PC-9 (cell line): ENCODE results near the gene NXN. TPM values are rescaled to one million over a fixed set of nuclear protein-coding genes. Genes with fewer than 3 reads are reported as not detected.

ENCODE experiments used
- BruUV-seq: library from RNA; stranded (reverse); fragments of 400-500 nt; replicated peaks from 2 replicates; lab custom pipeline; 2021; lab: Mats Ljungman, UMichigan
- CTCF ChIA-PET: fragments of 300-600 bp; sonication (Branson Sonifier 250); formaldehyde crosslinking; loops from one replicate; lab custom pipeline; 2022; ENCODE audit warnings: antibody characterized with exemption; lab: Charles Lee
- POLR2A ChIA-PET: fragments of 300-600 bp; sonication (Branson Sonifier 250); formaldehyde crosslinking; loops from one replicate; lab custom pipeline; 2022; ENCODE audit warnings: antibody characterized with exemption; ENCODE audit not compliant: unreplicated experiment; lab: Charles Lee
- DNase-seq, 2 experiments: peaks; one replicate each; pipeline versions ENCODE4 v3.0.0 to v3.0.0-alpha.2; 2015 to 2022; ENCODE audit warnings: mixed read lengths in 1 of 2
- H2AFZ ChIP-seq: fragments of 200-600 bp; sonication (generic); 2 replicates; pipeline ENCODE4 v1.8.1; 2017; ENCODE audit warnings: antibody characterized with exemption
- H3F3A ChIP-seq: fragments of 200-600 bp; sonication (generic); 2 replicates; pipeline ENCODE4 v1.8.1; 2017; ENCODE audit warnings: antibody characterized with exemption, mild to moderate bottlenecking, low read depth; ENCODE audit not compliant: insufficient read depth
- H3K27ac ChIP-seq: fragments of 200-600 bp; sonication (generic); 2 replicates; pipeline ENCODE4 v1.6.1; 2016; ENCODE audit warnings: mixed run types
- H3K27me3 ChIP-seq: fragments of 200-600 bp; sonication (generic); 2 replicates; pipeline ENCODE4 v1.6.1; 2016; ENCODE audit warnings: low read depth, mixed run types; ENCODE audit not compliant: insufficient read depth
- H3K36me3 ChIP-seq: fragments of 200-600 bp; sonication (generic); 2 replicates; pipeline ENCODE4 v1.6.1; 2016; ENCODE audit warnings: low read depth, mixed run types
- H3K4me1 ChIP-seq: fragments of 200-600 bp; sonication (generic); replicated peaks from 2 replicates; pipeline ENCODE4 v1.6.1; 2016; ENCODE audit warnings: mixed run types; ENCODE audit not compliant: insufficient read depth
- H3K4me2 ChIP-seq: fragments of 200-600 bp; sonication (generic); 2 replicates; pipeline ENCODE4 v1.6.1; 2017; ENCODE audit warnings: mixed run types
- H3K4me3 ChIP-seq: fragments of 200-600 bp; sonication (generic); 2 replicates; pipeline ENCODE4 v1.6.1; 2016; ENCODE audit warnings: mixed run types
- H3K79me2 ChIP-seq: fragments of 200-600 bp; sonication (generic); 2 replicates; pipeline ENCODE4 v1.6.1; 2017; ENCODE audit warnings: low read depth, mixed run types
- H3K9me2 ChIP-seq: fragments of 200-600 bp; sonication (generic); 2 replicates; pipeline ENCODE4 v1.8.1; 2017; ENCODE audit warnings: mild to moderate bottlenecking; ENCODE audit not compliant: insufficient read depth
- H3K9me3 ChIP-seq: fragments of 200-600 bp; sonication (generic); 2 replicates; pipeline ENCODE4 v1.8.1; 2016; ENCODE audit warnings: low read depth; ENCODE audit not compliant: insufficient read depth
- H4K20me1 ChIP-seq: fragments of 200-600 bp; sonication (generic); 2 replicates; pipeline ENCODE4 v1.8.1; 2017; ENCODE audit not compliant: insufficient read depth
- EZH2 ChIP-seq: fragments of 200-600 bp; sonication (generic); IDR thresholded peaks from 2 replicates; pipeline ENCODE4 v1.8.0; 2017; ENCODE audit warnings: antibody characterized with exemption, low read depth
- intact Hi-C: fragments of 100-400 bp; cut with micrococcal nuclease; formaldehyde crosslinking; loops from one replicate; pipeline ENCODE4 v1.10.0; 2022; ENCODE audit not compliant: unreplicated experiment
- total RNA-seq: library from RNA; stranded (reverse); gene quantifications from 2 replicates; pipeline ENCODE4 v1.2.3, GENCODE V29; 2021
- TF ChIP-seq, protein P1 (sequence below): fragments of 200-600 bp; sonication (generic); conservative IDR thresholded peaks from 2 replicates; pipeline ENCODE4 v1.6.1; 2017; ENCODE audit warnings: mixed run types, antibody characterized with exemption, mild to moderate bottlenecking, moderate library complexity

The NXN gene
- total RNA-seq, 1 experiment from 2014 or later = 59.8 TPM

DNA sequence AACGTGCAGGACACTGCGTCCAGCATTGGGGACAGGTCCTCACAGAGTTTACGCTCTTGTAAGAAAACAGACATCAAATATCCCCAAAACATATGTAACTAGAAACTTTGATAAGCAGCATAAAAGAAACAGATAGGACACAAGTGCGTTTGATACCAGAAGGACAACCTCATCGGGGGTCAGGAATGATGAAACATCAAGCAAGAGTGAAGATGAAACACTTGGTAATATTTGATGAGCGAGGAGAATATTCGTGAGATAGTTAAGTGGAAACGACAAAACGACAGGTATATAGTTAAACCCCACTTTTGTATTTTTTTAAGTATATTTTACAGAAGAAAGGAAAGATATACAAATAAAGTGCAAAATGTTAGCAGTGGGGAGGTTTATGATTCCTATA lies 55.9 kb downstream of the NXN start:
- DNase-seq = no peak
- intact Hi-C loops = no loop called here
- Histone ChIP-seq H3K27ac (no peak overlapping the region), H3K27me3 (no peaks in the 10 kb centered on the region), H3K4me1 (peaks cover 36% of the 10 kb centered on the region), H3K9me2 (no peaks in the 10 kb centered on the region), H4K20me1 (peaks cover 12% of the 10 kb centered on the region; the same call in 1 of the 2 replicates), H3K36me3 (no peaks in the 10 kb centered on the region), H3F3A (peaks cover 30% of the 10 kb centered on the region), H3K4me3 (no peak overlapping the region), H3K4me2 (no peak overlapping the region), H3K79me2 (peaks cover 7% of the 10 kb centered on the region; the same call in 1 of the 2 replicates), H3K9me3 (no peaks in the 10 kb centered on the region), H2AFZ (no peak overlapping the region)
- CTCF ChIA-PET = no interaction called here
- POLR2A ChIA-PET = no interaction called here
- no TSS peak for BruUV-seq
- TF ChIP-seq, protein P1, sequence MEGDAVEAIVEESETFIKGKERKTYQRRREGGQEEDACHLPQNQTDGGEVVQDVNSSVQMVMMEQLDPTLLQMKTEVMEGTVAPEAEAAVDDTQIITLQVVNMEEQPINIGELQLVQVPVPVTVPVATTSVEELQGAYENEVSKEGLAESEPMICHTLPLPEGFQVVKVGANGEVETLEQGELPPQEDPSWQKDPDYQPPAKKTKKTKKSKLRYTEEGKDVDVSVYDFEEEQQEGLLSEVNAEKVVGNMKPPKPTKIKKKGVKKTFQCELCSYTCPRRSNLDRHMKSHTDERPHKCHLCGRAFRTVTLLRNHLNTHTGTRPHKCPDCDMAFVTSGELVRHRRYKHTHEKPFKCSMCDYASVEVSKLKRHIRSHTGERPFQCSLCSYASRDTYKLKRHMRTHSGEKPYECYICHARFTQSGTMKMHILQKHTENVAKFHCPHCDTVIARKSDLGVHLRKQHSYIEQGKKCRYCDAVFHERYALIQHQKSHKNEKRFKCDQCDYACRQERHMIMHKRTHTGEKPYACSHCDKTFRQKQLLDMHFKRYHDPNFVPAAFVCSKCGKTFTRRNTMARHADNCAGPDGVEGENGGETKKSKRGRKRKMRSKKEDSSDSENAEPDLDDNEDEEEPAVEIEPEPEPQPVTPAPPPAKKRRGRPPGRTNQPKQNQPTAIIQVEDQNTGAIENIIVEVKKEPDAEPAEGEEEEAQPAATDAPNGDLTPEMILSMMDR = no peak
- no peak for TF ChIP-seq EZH2

DNA sequence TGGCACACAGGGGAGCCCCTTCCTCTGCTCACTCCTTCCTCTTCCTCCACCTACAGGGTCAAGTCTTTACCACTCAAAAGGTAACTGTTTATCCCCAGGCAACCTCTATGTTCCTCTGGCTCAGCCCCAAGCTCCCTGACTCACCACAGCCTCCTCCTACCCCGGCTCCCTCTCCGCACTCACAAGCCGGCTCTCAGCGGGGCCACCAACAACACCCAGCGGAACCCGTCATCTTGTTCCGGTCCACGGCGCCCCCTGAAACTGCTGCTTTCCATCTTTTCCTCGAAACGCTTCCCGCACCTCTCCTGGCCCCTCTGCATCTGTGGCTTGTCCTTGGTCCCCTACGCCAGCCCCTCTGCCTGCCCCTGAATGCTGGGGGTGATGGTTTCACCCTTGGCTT lies 58.4 kb downstream of the NXN start:
- TF ChIP-seq EZH2 = no peak
- TF ChIP-seq, protein P1 = no peak
- peaks cover 12% of the 10 kb centered on the region; the same call in 1 of the 2 replicates for H3F3A ChIP-seq
- DNase-seq = peak in 1 of 2 experiments; percentile 63
- no peak overlapping the region for H3K4me2 ChIP-seq
- no peaks in the 10 kb centered on the region for H3K36me3 ChIP-seq
- no peak overlapping the region for H3K4me3 ChIP-seq
- CTCF ChIA-PET = no interaction called here
- intact Hi-C loops = no loop called here
- H3K79me2 ChIP-seq = peaks cover 7% of the 10 kb centered on the region; the same call in 1 of the 2 replicates
- H3K9me2 ChIP-seq = no peaks in the 10 kb centered on the region
- no peaks in the 10 kb centered on the region for H3K9me3 ChIP-seq
- no peaks in the 10 kb centered on the region for H3K27me3 ChIP-seq
- H4K20me1 ChIP-seq = peaks cover 16% of the 10 kb centered on the region
- BruUV-seq = no TSS peak
- H3K27ac ChIP-seq = no peak overlapping the region
- H3K4me1 ChIP-seq = peaks cover 14% of the 10 kb centered on the region
- H2AFZ ChIP-seq = no peak overlapping the region
- POLR2A ChIA-PET = no interaction called here

DNA sequence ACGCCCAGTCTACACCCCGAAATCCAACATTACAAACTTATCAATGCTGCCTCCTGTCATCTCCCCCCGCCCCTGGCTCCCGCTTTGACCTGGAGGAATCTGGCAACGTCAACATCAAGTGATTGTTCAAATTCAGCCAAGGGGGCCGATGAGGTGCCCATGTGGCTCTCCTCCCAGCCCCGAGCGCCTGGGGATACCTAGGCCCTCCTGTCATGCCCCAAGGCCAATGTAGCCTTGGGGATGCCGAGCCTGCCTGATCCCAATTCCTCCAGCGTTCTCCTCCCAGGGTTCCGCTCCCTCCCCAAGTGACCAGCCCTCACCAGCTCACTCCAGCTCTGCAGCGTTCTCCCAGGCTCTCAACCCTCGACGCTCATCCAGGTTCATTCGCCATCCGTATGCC lies 59.4 kb downstream of the NXN start:
- Histone ChIP-seq H3F3A (peaks cover 6% of the 10 kb centered on the region; the same call in 1 of the 2 replicates), H3K79me2 (no peaks in the 10 kb centered on the region), H3K36me3 (no peaks in the 10 kb centered on the region), H3K4me3 (no peak overlapping the region), H2AFZ (no peak overlapping the region), H3K9me3 (no peaks in the 10 kb centered on the region), H3K27ac (no peak overlapping the region), H3K4me1 (peaks cover 9% of the 10 kb centered on the region), H3K9me2 (no peaks in the 10 kb centered on the region), H4K20me1 (peaks cover 16% of the 10 kb centered on the region), H3K4me2 (no peak overlapping the region), H3K27me3 (no peaks in the 10 kb centered on the region)
- intact Hi-C loops = no loop called here
- ChIA-PET CTCF (no interaction called here), POLR2A (no interaction called here)
- no peak for DNase-seq
- no peak for TF ChIP-seq EZH2
- TF ChIP-seq, protein P1 = no peak
- BruUV-seq = no TSS peak
